SK-N-MC (cell line): ENCODE measurements around the gene ATP2B1.

Experiments used
- EZH2 ChIP-seq: fragments of 200-600 bp; sonication (generic); IDR thresholded peaks from one replicate; pipeline ENCODE4 v1.6.1; 2017; ENCODE audit warnings: antibody characterized with exemption
- FOXP2 ChIP-seq: optimal IDR thresholded peaks from 2 replicates; pipeline ENCODE3; 2011; ENCODE audit warnings: mild to moderate bottlenecking, moderate library complexity; ENCODE audit not compliant: insufficient read depth; ENCODE audit errors: extremely low read length, control extremely low read depth

DNA sequence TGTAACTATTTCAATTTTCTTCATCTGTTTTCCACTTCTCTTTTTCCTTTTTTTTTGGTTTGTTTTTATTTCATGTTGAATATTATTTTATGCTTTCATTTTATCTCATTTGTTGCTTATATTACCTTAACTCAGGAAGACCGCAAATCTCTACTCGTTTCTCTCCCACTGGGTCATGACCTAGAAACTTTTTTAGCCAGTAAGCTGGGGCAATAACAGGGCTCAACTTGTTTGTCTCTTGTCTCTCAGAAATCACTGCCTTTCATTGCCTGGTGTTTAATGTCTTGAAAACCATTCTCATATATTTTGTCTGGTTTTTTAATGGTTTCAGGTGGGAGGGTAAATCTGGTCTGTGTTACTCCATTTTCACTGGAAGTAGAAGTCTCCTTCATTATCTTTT lies 36.6 kb upstream of the ATP2B1 start:
- TF ChIP-seq EZH2 (no peak), FOXP2 (no peak)
